GM10248 (cell line): ENCODE data around the gene IGFBP2.

ENCODE experiments used
- CTCF ChIA-PET: fragments of 300-600 bp; sonication (Branson Sonifier 250); formaldehyde crosslinking; extraction: SDS; loops from one replicate; lab custom pipeline; 2021; ENCODE audit warnings: antibody characterized with exemption; lab: Yijun Ruan, JAX
- POLR2A ChIA-PET: fragments of 350-650 bp; sonication (Branson Sonifier 250); formaldehyde crosslinking; extraction: SDS; loops from one replicate; lab custom pipeline; 2020; ENCODE audit warnings: antibody characterized with exemption; lab: Yijun Ruan, JAX
- DNase-seq: peaks from one replicate; pipeline ENCODE4 v3.0.0; 2012; ENCODE audit errors: extremely low spot score
- CTCF ChIP-seq: IDR thresholded peaks from 2 replicates; pipeline ENCODE4 v1.5.1; 2012; ENCODE audit warnings: mild to moderate bottlenecking, low read depth; ENCODE audit errors: extremely low read depth, missing control alignments, control extremely low read depth

The IGFBP2 gene

GRCh38 chr2:216676630-216677029 is 43.4 kb downstream of the IGFBP2 start:
- DNase-seq: no peak
- no peak for TF ChIP-seq CTCF
- POLR2A ChIA-PET: no interaction called here
- CTCF ChIA-PET: interaction anchor here (4.0 kb wide), 1 partner anchor 10 kb away, joined by 22 read pairs; no protein-coding TSS in a partner anchor

GRCh38 chr2:216677439-216678097 is 44.3 kb downstream of the IGFBP2 start:
- CTCF ChIA-PET: interaction anchor here (1.1 to 4.0 kb wide), 3 partner anchors 11 to 1036 kb away, joined by 3 to 22 read pairs (median 5); no protein-coding TSS in a partner anchor
- POLR2A ChIA-PET: no interaction called here
- DNase-seq: no peak
- TF ChIP-seq CTCF: no peak

- TF ChIP-seq CTCF: no peak
- ChIA-PET CTCF (interaction anchor here (1.1 to 4.0 kb wide), 4 partner anchors 12 to 1035 kb away, joined by 3 to 22 read pairs (median 4); no protein-coding TSS in a partner anchor), POLR2A (no interaction called here)
- no peak for DNase-seq
Observed at GRCh38 chr2:216678098-216678465, 44.9 kb downstream of the IGFBP2 start.

GRCh38 chr2:216678813-216679657 is 45.8 kb downstream of the IGFBP2 start:
- ChIA-PET POLR2A (no interaction called here), CTCF (interaction anchor here (1.1 to 4.0 kb wide), 5 partner anchors 13 to 1034 kb away, joined by 3 to 22 read pairs (median 5); no protein-coding TSS in a partner anchor)
- DNase-seq: no peak
- TF ChIP-seq CTCF: no peak

- TF ChIP-seq CTCF: no peak
- ChIA-PET POLR2A (no interaction called here), CTCF (interaction anchor here (1.2 to 4.0 kb wide), 3 partner anchors 13 to 1036 kb away, joined by 3 to 22 read pairs (median 5); no protein-coding TSS in a partner anchor)
- no peak for DNase-seq
Observed at GRCh38 chr2:216679658-216680024, 46.4 kb downstream of the IGFBP2 start.

- ChIA-PET CTCF (interaction anchor here (0.9 to 4.0 kb wide), 14 partner anchors 10 to 1035 kb away, joined by 3 to 29 read pairs (median 5); no protein-coding TSS in a partner anchor), POLR2A (no interaction called here)
- no peak for DNase-seq
- no peak for TF ChIP-seq CTCF
Observed at GRCh38 chr2:216680951-216681629, 47.9 kb downstream of the IGFBP2 start.
